Esophagus muscularis mucosa (tissue), 4 donors: Measurements from ENCODE around the gene TBC1D22A. TPM values are rescaled to one million over a fixed set of nuclear protein-coding genes. Genes with fewer than 3 reads are reported as not detected.

Experiments used
- DNase-seq: peaks from one replicate; pipeline ENCODE4 v3.0.0-alpha.2; 2017; ENCODE audit errors: extremely low spot score
- H3K27ac ChIP-seq, 4 donors: fragments of 200-600 bp; sonication (generic); replicated peaks in 1 of 4; 1 replicate in 3 of 4; 2 replicates in 1 of 4; pipeline ENCODE4 v1.5.1; 2016 to 2019; ENCODE audit warnings: mild to moderate bottlenecking in 1 of 4
- H3K27me3 ChIP-seq, 4 donors: fragments of 200-600 bp; sonication (generic); one replicate each; pipeline versions ENCODE4 v1.5.1 to v1.6.0; 2016 to 2019
- H3K36me3 ChIP-seq, 4 donors: fragments of 200-600 bp; sonication (generic); one replicate each; pipeline ENCODE4 v1.5.1; 2016 to 2019
- H3K4me1 ChIP-seq, 4 donors: fragments of 200-600 bp; sonication (generic); one replicate each; pipeline ENCODE4 v1.5.1; 2016 to 2019
- H3K4me3 ChIP-seq, 4 donors: fragments of 200-600 bp; sonication (generic); 1 replicate in 2 of 4; 2 replicates in 2 of 4; pipeline ENCODE4 v1.5.1; 2016 to 2019; ENCODE audit warnings: mild to moderate bottlenecking in 4 of 4, moderate library complexity in 1 of 4
- H3K9me3 ChIP-seq, 4 donors: fragments of 200-600 bp; sonication (generic); 1 replicate in 3 of 4; 2 replicates in 1 of 4; pipeline ENCODE4 v1.5.1; 2016 to 2019
- CTCF ChIP-seq, 3 experiments: fragments of 200-600 bp in 2 of 3; fragments of 450-650 bp in 1 of 3; sonication (generic) in 2 of 3; IDR thresholded peaks; one replicate each; pipeline ENCODE4 v1.5.1; 2017 to 2019; ENCODE audit warnings: antibody characterized with exemption in 3 of 3, mild to moderate bottlenecking in 2 of 3, moderate library complexity in 1 of 3
- EP300 ChIP-seq: sonication (generic); formaldehyde crosslinking; IDR thresholded peaks from one replicate; pipeline ENCODE4 v1.6.1; 2017; ENCODE audit warnings: antibody characterized with exemption
- POLR2A ChIP-seq: fragments of 450-650 bp; IDR thresholded peaks from one replicate; pipeline ENCODE4 v1.6.1; 2017; ENCODE audit warnings: antibody characterized with exemption, moderate library complexity, mild to moderate bottlenecking, low read depth
- POLR2AphosphoS5 ChIP-seq, 2 donors: sonication (generic); formaldehyde crosslinking; IDR thresholded peaks; one replicate each; pipeline ENCODE4 v1.6.1; 2017; ENCODE audit warnings: antibody characterized with exemption in 2 of 2
- WGBS: methylation state at CpG from one replicate; pipeline ENCODE4 v1.1.5; 2018; 5-methylcytosine and 5-hydroxymethylcytosine counted together
- intact Hi-C: fragments of 100-400 bp; cut with DNase I; formaldehyde crosslinking; loops from one replicate; pipeline ENCODE4 v1.15.1; 2023
- total RNA-seq, 4 donors: library from RNA; depleted of rRNA; stranded (reverse); fragments of >200 nt; gene quantifications; one replicate each; pipeline versions ENCODE4 v1.1.0 to v1.2.1, GENCODE V29; 2016

TBC1D22A gene
- total RNA-seq, 4 donors from 2014 or later, result 15.2 to 20.7 (median 18.8) TPM

DNA sequence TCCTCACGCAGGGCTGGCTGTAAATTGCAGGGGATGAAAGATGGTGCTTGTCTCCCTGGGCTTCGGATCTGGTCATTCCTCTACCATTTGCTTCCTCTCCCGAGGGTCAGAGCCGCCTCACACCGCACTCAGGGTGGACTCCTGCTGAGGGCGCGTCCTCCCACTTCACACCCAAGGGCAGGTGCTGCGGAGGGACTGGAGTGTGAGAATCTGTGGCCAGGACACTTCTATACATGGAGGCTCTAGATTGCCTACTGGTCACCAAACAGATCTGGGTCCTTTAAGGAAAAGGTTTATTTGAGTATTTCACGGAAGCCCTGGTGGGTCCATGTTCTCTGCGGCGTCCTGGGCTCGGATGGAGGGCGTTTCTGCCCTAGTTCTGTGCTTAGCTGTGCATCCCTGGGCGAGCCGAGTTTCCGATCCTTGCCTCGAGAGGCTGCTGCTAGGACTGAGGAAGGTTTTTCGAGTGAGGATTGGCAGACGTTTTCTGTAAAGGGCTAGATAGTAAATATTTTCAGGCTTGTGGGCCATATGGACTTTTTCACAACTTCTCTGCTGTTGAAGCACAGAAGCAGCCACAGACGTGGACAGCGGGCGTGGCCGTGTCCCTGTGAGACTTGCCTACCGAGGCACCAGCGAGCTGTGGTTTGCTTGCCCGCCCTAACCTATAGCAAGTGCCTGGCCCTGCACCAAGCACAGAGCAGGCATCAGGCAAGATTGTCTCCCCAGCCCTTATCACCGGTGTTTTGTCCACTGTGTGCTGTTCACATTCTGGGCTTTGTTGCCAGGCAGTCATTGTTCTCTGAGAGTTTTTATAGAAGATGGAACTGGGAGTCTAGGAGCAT, 279.0 kb downstream of the TBC1D22A start:
- H3K4me3 ChIP-seq, result no peak overlapping the region
- peaks cover 0 to 7% (median 6%) of the 10 kb centered on the region in 4 donors for H3K4me1 ChIP-seq
- DNase-seq, result no peak
- TF ChIP-seq POLR2A (no peak), EP300 (no peak), POLR2AphosphoS5 (IDR thresholded peaks at IDR 0.05) (no peak), CTCF (IDR thresholded peaks at IDR 0.05) (no peak)
- intact Hi-C loops, result no loop called here
- H3K9me3 ChIP-seq, result no peaks in the 10 kb centered on the region
- H3K27ac ChIP-seq, result no peak overlapping the region
- H3K27me3 ChIP-seq, result no peaks in the 10 kb centered on the region
- WGBS, result 86% methylated on average over 27 of the region's 27 CpGs
- H3K36me3 ChIP-seq, result peaks cover 0 to 17% (median 5%) of the 10 kb centered on the region in 4 donors

DNA sequence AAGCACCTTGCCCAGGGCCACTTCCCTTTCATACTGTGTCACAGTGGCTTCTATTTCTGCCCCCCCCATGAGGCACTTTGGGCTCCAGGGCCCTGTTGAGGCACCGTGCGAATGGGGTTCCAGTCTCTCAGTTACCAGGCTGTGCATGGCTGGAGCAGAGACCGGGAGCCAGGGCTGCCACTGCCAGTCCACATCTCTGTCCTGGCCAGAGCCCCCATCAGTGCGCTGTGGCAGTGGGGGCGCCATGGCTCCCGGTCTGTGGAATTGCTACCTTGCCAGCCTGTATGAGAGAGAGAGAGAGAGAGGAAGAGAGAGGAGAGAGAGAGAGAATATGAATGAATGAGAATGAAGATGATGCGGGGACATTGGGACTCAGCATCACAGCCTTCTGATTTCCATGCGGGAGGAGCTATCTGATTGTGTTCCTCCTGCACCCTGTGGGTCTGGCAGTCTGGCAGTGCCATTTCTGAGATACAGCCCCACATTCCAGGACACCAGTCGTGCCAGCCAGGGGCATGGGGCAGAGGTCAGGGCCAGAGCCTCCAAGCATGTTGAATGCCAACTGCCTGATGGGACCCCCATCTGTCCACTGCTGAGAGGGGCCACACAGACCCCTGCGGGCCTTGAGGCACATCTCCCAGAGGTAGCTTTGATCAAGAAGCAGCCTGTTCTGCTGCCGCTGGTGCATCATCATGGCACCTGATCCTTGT, 279.8 kb downstream of the TBC1D22A start:
- Histone ChIP-seq H3K27ac (no peak overlapping the region), H3K4me1 (peaks cover 0 to 7% (median 6%) of the 10 kb centered on the region in 4 donors), H3K36me3 (peaks cover 0 to 9% (median 5%) of the 10 kb centered on the region in 4 donors), H3K4me3 (no peak overlapping the region), H3K27me3 (no peaks in the 10 kb centered on the region), H3K9me3 (no peaks in the 10 kb centered on the region)
- 98% methylated on average over 10 of the region's 11 CpGs for WGBS
- no peak for TF ChIP-seq POLR2A
- TF ChIP-seq EP300, result no peak
- no peak for DNase-seq
- intact Hi-C loops, result no loop called here

- TF ChIP-seq EP300, result no peak
- no peak for TF ChIP-seq POLR2A
- TF ChIP-seq CTCF (IDR thresholded peaks at IDR 0.05), result no peak
- no peak for TF ChIP-seq POLR2AphosphoS5 (IDR thresholded peaks at IDR 0.05)
These were observed 280.5 kb downstream of the TBC1D22A start for GRCh38 chr22:47042861-47043496.

DNA sequence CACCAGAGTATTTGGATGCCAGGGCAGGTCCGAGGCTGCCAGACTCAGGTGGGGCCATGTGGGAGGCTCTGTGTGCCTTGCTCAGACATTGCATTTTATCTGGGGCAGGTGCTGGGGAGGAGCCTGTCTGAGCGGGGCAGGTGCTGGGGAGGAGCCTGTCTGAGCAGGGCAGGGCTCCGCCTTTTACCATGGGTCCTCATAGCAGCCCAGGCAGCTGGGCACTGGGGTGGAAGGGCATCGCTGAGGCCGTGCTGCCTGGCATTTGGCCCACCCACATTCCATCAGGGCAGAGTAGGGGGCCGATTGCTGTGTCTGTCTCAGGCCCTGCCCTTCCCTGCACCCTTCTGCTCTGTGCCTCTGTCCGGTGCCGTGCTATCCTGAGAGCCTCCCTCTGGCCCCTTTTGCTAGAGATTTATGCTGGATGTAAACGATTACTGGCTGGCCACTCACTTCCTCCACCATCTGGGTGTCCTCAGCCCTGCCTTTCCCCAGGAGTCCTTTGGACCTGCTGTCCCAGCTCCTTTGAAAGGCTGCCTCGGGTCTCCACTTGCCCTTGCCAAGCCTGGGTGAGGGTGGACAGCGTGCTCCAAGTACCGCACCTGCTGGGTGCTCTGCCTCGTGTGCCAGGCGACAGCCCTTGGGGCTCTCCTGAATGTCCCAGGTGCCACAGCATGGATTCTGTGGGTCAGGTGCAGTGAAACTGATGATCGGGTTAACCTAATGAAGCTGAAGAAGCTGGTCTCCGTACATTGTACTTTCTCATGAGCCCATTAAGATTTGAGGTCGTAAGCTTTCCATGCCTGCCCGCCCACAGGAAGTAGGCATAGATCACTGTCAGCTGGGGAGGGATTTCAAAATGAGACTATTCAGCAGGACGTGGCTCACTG, 281.6 kb downstream of the TBC1D22A start:
- Histone ChIP-seq H3K4me3 (no peak overlapping the region), H3K4me1 (peaks cover 0 to 7% (median 6%) of the 10 kb centered on the region in 4 donors), H3K36me3 (peaks cover 0 to 4% (median 0%) of the 10 kb centered on the region in 4 donors), H3K27ac (no peak overlapping the region), H3K27me3 (no peaks in the 10 kb centered on the region), H3K9me3 (no peaks in the 10 kb centered on the region)
- TF ChIP-seq EP300 (no peak), CTCF (IDR thresholded peaks at IDR 0.05) (no peak), POLR2AphosphoS5 (IDR thresholded peaks at IDR 0.05) (no peak), POLR2A (no peak)
- WGBS, result 70% methylated on average over 15 of the region's 19 CpGs
- intact Hi-C loops, result no loop called here
- no peak for DNase-seq

More at GRCh38 chr22:47042861-47043496, 280.5 kb downstream of the TBC1D22A start:
- H3K4me3 ChIP-seq, result no peak overlapping the region
- no peaks in the 10 kb centered on the region for H3K27me3 ChIP-seq
- DNase-seq, result no peak
- H3K36me3 ChIP-seq, result peaks cover 0 to 6% (median 5%) of the 10 kb centered on the region in 4 donors
- H3K4me1 ChIP-seq, result peaks cover 0 to 7% (median 6%) of the 10 kb centered on the region in 4 donors
- WGBS, result 97% methylated on average over 17 of the region's 18 CpGs
- H3K27ac ChIP-seq, result no peak overlapping the region
- intact Hi-C loops, result no loop called here
- no peaks in the 10 kb centered on the region for H3K9me3 ChIP-seq
